Esophagus (tissue), 2 donors: Measurements from ENCODE around the gene C1orf21. TPM values are rescaled to one million over a fixed set of nuclear protein-coding genes. Genes with fewer than 3 reads are reported as not detected.

Source experiments
- H3K27ac ChIP-seq, 2 donors: one replicate each; pipeline ENCODE4 v1.5.1; 2013; ENCODE audit warnings: low read depth in 2 of 2, mild to moderate bottlenecking in 2 of 2, inconsistent platforms in 1 of 2, low read length in 1 of 2, moderate library complexity in 1 of 2
- H3K27me3 ChIP-seq, 2 donors: one replicate each; pipeline ENCODE4 v1.6.1; 2013; ENCODE audit warnings: low read length in 2 of 2, control low read depth in 1 of 2, mild to moderate bottlenecking in 1 of 2; ENCODE audit not compliant: insufficient read depth in 2 of 2, control insufficient read depth in 1 of 2
- H3K36me3 ChIP-seq, 2 donors: one replicate each; pipeline ENCODE4 v1.6.1; 2013; ENCODE audit warnings: low read length in 1 of 2; ENCODE audit not compliant: control insufficient read depth in 2 of 2, insufficient read depth in 2 of 2
- H3K4me1 ChIP-seq, 2 donors: one replicate each; pipeline ENCODE4 v1.6.1; 2013; ENCODE audit warnings: low read length in 1 of 2; ENCODE audit not compliant: control insufficient read depth in 2 of 2, insufficient read depth in 2 of 2
- H3K4me3 ChIP-seq, 2 donors: one replicate each; pipeline ENCODE4 v1.5.1; 2013; ENCODE audit warnings: low read length in 2 of 2, mild to moderate bottlenecking in 2 of 2, low read depth in 1 of 2, moderate library complexity in 1 of 2
- H3K9me3 ChIP-seq, 2 donors: one replicate each; pipeline ENCODE4 v1.6.1; 2013; ENCODE audit warnings: mild to moderate bottlenecking in 2 of 2, low read depth in 1 of 2, low read length in 1 of 2, moderate library complexity in 1 of 2; ENCODE audit not compliant: control insufficient read depth in 2 of 2, insufficient read depth in 1 of 2
- WGBS, 2 donors: extraction: QIAGEN DNeasy Blood & Tissue Kit; methylation state at CpG; one replicate each; pipeline ENCODE4 v1.1.7; 2013; 5-methylcytosine and 5-hydroxymethylcytosine counted together
- polyA plus RNA-seq, 2 donors: library from polyadenylated mRNA; stranded (reverse); fragments of 200-250 nt; gene quantifications; one replicate each; pipeline ENCODE4 v1.2.3, GENCODE V29; 2013
- donor health status: healthy with polysubstance abuse.
- donor health status: Bipolar disorder and iron deficiency.

C1orf21 gene
- polyA plus RNA-seq, 2 donors: 26.8 to 29.7 TPM

GRCh38 chr1:184502161-184502560 is 115.3 kb downstream of the C1orf21 start:
- Histone ChIP-seq H3K27ac (no peak overlapping the region), H3K36me3 (no peaks in the 10 kb centered on the region), H3K4me3 (no peak overlapping the region), H3K4me1 (no peaks in the 10 kb centered on the region), H3K9me3 (no peaks in the 10 kb centered on the region), H3K27me3 (no peaks in the 10 kb centered on the region)
- 79 to 86% methylated on average over 6 of the region's 6 CpGs for WGBS, 2 donors

- WGBS, 2 donors: 87 to 94% methylated on average over 6 of the region's 6 CpGs
- no peaks in the 10 kb centered on the region for H3K27me3 ChIP-seq
These were observed 116.5 kb downstream of the C1orf21 start for GRCh38 chr1:184503221-184503749.

GRCh38 chr1:184504040-184504954 is 117.5 kb downstream of the C1orf21 start:
- H3K27me3 ChIP-seq: no peaks in the 10 kb centered on the region
- H3K4me1 ChIP-seq: no peaks in the 10 kb centered on the region
- H3K9me3 ChIP-seq: no peaks in the 10 kb centered on the region

More at GRCh38 chr1:184503221-184503749, 116.5 kb downstream of the C1orf21 start:
- Histone ChIP-seq H3K4me3 (no peak overlapping the region), H3K9me3 (no peaks in the 10 kb centered on the region), H3K36me3 (no peaks in the 10 kb centered on the region), H3K27ac (no peak overlapping the region), H3K4me1 (no peaks in the 10 kb centered on the region)

GRCh38 chr1:184504955-184505338 is 118.1 kb downstream of the C1orf21 start:
- Histone ChIP-seq H3K4me3 (no peak overlapping the region), H3K4me1 (no peaks in the 10 kb centered on the region), H3K9me3 (no peaks in the 10 kb centered on the region), H3K27ac (no peak overlapping the region), H3K27me3 (no peaks in the 10 kb centered on the region), H3K36me3 (no peaks in the 10 kb centered on the region)
- WGBS, 2 donors: 81 to 94% methylated on average over 1 of the region's 1 CpG

More at GRCh38 chr1:184504040-184504954, 117.5 kb downstream of the C1orf21 start:
- Histone ChIP-seq H3K36me3 (no peaks in the 10 kb centered on the region), H3K27ac (no peak overlapping the region), H3K4me3 (no peak overlapping the region)
- WGBS, 2 donors: 54 to 55% methylated on average over 16 of the region's 16 CpGs

GRCh38 chr1:184506481-184506880 is 119.7 kb downstream of the C1orf21 start:
- H3K27ac ChIP-seq: no peak overlapping the region
- H3K36me3 ChIP-seq: no peaks in the 10 kb centered on the region
- WGBS, 2 donors: 80 to 84% methylated on average over 3 of the region's 3 CpGs
- H3K4me3 ChIP-seq: no peak overlapping the region
- no peaks in the 10 kb centered on the region for H3K4me1 ChIP-seq
- no peaks in the 10 kb centered on the region for H3K27me3 ChIP-seq
- no peaks in the 10 kb centered on the region for H3K9me3 ChIP-seq

GRCh38 chr1:184507165-184507564 is 120.3 kb downstream of the C1orf21 start:
- Histone ChIP-seq H3K27me3 (no peaks in the 10 kb centered on the region), H3K36me3 (no peaks in the 10 kb centered on the region), H3K9me3 (no peaks in the 10 kb centered on the region), H3K4me3 (no peak overlapping the region), H3K27ac (no peak overlapping the region), H3K4me1 (no peaks in the 10 kb centered on the region)
- 41 to 60% methylated on average over 1 of the region's 1 CpG for WGBS, 2 donors

GRCh38 chr1:184507604-184508280 is 120.9 kb downstream of the C1orf21 start:
- H3K9me3 ChIP-seq: no peaks in the 10 kb centered on the region
- H3K4me1 ChIP-seq: no peaks in the 10 kb centered on the region
- H3K27ac ChIP-seq: no peak overlapping the region
- H3K4me3 ChIP-seq: no peak overlapping the region
- no peaks in the 10 kb centered on the region for H3K27me3 ChIP-seq
- no peaks in the 10 kb centered on the region for H3K36me3 ChIP-seq
- WGBS, 2 donors: 18% methylated on average over 1 of the region's 1 CpG

- Histone ChIP-seq H3K9me3 (no peaks in the 10 kb centered on the region), H3K4me1 (no peaks in the 10 kb centered on the region), H3K36me3 (no peaks in the 10 kb centered on the region), H3K27me3 (no peaks in the 10 kb centered on the region), H3K27ac (no peak overlapping the region), H3K4me3 (no peak overlapping the region)
- 86 to 92% methylated on average over 2 of the region's 2 CpGs for WGBS, 2 donors
These were observed 122.3 kb downstream of the C1orf21 start for GRCh38 chr1:184509105-184509504.

GRCh38 chr1:184510110-184510509 is 123.3 kb downstream of the C1orf21 start:
- H3K27me3 ChIP-seq: no peaks in the 10 kb centered on the region
- 94 to 96% methylated on average over 3 of the region's 3 CpGs for WGBS, 2 donors
- no peaks in the 10 kb centered on the region for H3K4me1 ChIP-seq
- H3K27ac ChIP-seq: no peak overlapping the region
- H3K36me3 ChIP-seq: no peaks in the 10 kb centered on the region
- H3K4me3 ChIP-seq: no peak overlapping the region
- H3K9me3 ChIP-seq: no peaks in the 10 kb centered on the region
